HCEC 1CT (cell line): Measurements from ENCODE around the gene CRYBG1.
A peak's percentile ranks its signal among the peaks of the same experiment; 100 is the strongest.

Experiments used
- DNase-seq: peaks from one replicate; pipeline ENCODE4 v3.0.0-alpha.2; 2017

The CRYBG1 gene

GRCh38 chr6:106426250-106426970 is 65.9 kb downstream of the CRYBG1 start:
- DNase-seq, result no peak

- DNase-seq, result no peak
Measured at GRCh38 chr6:106430466-106430865, 69.9 kb downstream of the CRYBG1 start.

GRCh38 chr6:106431405-106431804 is 70.9 kb downstream of the CRYBG1 start:
- no peak for DNase-seq

GRCh38 chr6:106431972-106432371 is 71.5 kb downstream of the CRYBG1 start:
- no peak for DNase-seq

GRCh38 chr6:106434530-106434929 is 74.0 kb downstream of the CRYBG1 start:
- DNase-seq, result no peak

GRCh38 chr6:106439459-106439858 is 78.9 kb downstream of the CRYBG1 start:
- DNase-seq, result peak; percentile 34

- no peak for DNase-seq
Measured at GRCh38 chr6:106440546-106440945, 80.0 kb downstream of the CRYBG1 start.

GRCh38 chr6:106442395-106442794 is 81.9 kb downstream of the CRYBG1 start:
- no peak for DNase-seq

- DNase-seq, result peak; percentile 66
Measured at GRCh38 chr6:106444777-106445507, 84.4 kb downstream of the CRYBG1 start.

- no peak for DNase-seq
Measured at GRCh38 chr6:106445508-106445878, 85.0 kb downstream of the CRYBG1 start.

GRCh38 chr6:106446287-106446885 is 85.9 kb downstream of the CRYBG1 start:
- DNase-seq, result peak; percentile 42

- no peak for DNase-seq
Measured at GRCh38 chr6:106446983-106447382, 86.5 kb downstream of the CRYBG1 start.

- DNase-seq, result no peak
Measured at GRCh38 chr6:106448000-106448426, 87.5 kb downstream of the CRYBG1 start.

GRCh38 chr6:106450653-106451052 is 90.1 kb downstream of the CRYBG1 start:
- no peak for DNase-seq

- DNase-seq, result no peak
Measured at GRCh38 chr6:106451439-106451838, 90.9 kb downstream of the CRYBG1 start.

GRCh38 chr6:106452628-106453027 is 92.1 kb downstream of the CRYBG1 start:
- no peak for DNase-seq

GRCh38 chr6:106453756-106454367 is 93.3 kb downstream of the CRYBG1 start:
- no peak for DNase-seq

GRCh38 chr6:106456756-106457155 is 96.2 kb downstream of the CRYBG1 start:
- no peak for DNase-seq

GRCh38 chr6:106458021-106458986 is 97.8 kb downstream of the CRYBG1 start:
- DNase-seq, result no peak

- DNase-seq, result no peak
Measured at GRCh38 chr6:106460481-106460880, 100.0 kb downstream of the CRYBG1 start.

- no peak for DNase-seq
Measured at GRCh38 chr6:106461084-106461483, 100.6 kb downstream of the CRYBG1 start.

- DNase-seq, result no peak
Measured at GRCh38 chr6:106462923-106463557, 102.5 kb downstream of the CRYBG1 start.
